HG03175 (cell line): ENCODE results near the gene HSPA12B.

ENCODE experiments used
- ATAC-seq: cut with Tn5 transposase; IDR thresholded peaks from one replicate; pipeline ENCODE4 v1.9.1; 2021; ENCODE audit warnings: mild to moderate bottlenecking, moderate library complexity; ENCODE audit not compliant: unreplicated experiment

Gene HSPA12B

GRCh38 chr20:3732327-3733118 is at the start of gene HSPA12B:
TSS of gene HSPA12B (plus strand) at chr20:3732685. CDS start at chr20:3738675, 5,990 bp downstream.
- ATAC-seq: no peak

GRCh38 chr20:3685341-3685740 is 47.1 kb upstream of the HSPA12B start:
- ATAC-seq: no peak

- ATAC-seq: no peak
Measured at GRCh38 chr20:3686421-3686820, 46.1 kb upstream of the HSPA12B start.

- no peak for ATAC-seq
Measured at GRCh38 chr20:3686867-3687321, 45.6 kb upstream of the HSPA12B start.

GRCh38 chr20:3687655-3688054 is 44.8 kb upstream of the HSPA12B start:
- ATAC-seq: no peak

- no peak for ATAC-seq
Measured at GRCh38 chr20:3689978-3690377, 42.5 kb upstream of the HSPA12B start.

GRCh38 chr20:3690413-3690812 is 42.1 kb upstream of the HSPA12B start:
- no peak for ATAC-seq

GRCh38 chr20:3691306-3691705 is 41.2 kb upstream of the HSPA12B start:
- no peak for ATAC-seq

GRCh38 chr20:3691897-3692296 is 40.6 kb upstream of the HSPA12B start:
- ATAC-seq: no peak

- no peak for ATAC-seq
Measured at GRCh38 chr20:3692706-3693294, 39.7 kb upstream of the HSPA12B start.

GRCh38 chr20:3693376-3693775 is 39.1 kb upstream of the HSPA12B start:
- no peak for ATAC-seq

- no peak for ATAC-seq
Measured at GRCh38 chr20:3694864-3695263, 37.6 kb upstream of the HSPA12B start.

- ATAC-seq: no peak
Measured at GRCh38 chr20:3696200-3696599, 36.3 kb upstream of the HSPA12B start.

GRCh38 chr20:3696745-3697587 is 35.5 kb upstream of the HSPA12B start:
- ATAC-seq: no peak

GRCh38 chr20:3697588-3698305 is 34.7 kb upstream of the HSPA12B start:
- ATAC-seq: no peak

GRCh38 chr20:3698591-3699001 is 33.9 kb upstream of the HSPA12B start:
- no peak for ATAC-seq

- no peak for ATAC-seq
Measured at GRCh38 chr20:3699037-3699436, 33.4 kb upstream of the HSPA12B start.

- no peak for ATAC-seq
Measured at GRCh38 chr20:3701061-3701998, 31.2 kb upstream of the HSPA12B start.

GRCh38 chr20:3702611-3703391 is 29.7 kb upstream of the HSPA12B start:
- no peak for ATAC-seq
